HG03520 (cell line): ENCODE results near the gene SKIC3.

Experiments
- ATAC-seq: cut with Tn5 transposase; IDR thresholded peaks from one replicate; pipeline ENCODE4 v1.9.1; 2021; ENCODE audit warnings: mild to moderate bottlenecking, moderate library complexity; ENCODE audit not compliant: unreplicated experiment

Gene SKIC3

GRCh38 chr5:95554647-95555548 is at the start of gene SKIC3, which contains the start of gene ARSK:
Gene SKIC3 (minus strand): TSS chr5:95554977. CDS start chr5:95547150, 7,827 bp downstream.
Gene ARSK (plus strand): TSS chr5:95555101. CDS start chr5:95555279, 178 bp downstream.
- peak; percentile 87 for ATAC-seq

GRCh38 chr5:95600557-95600956 is 45.8 kb upstream of the SKIC3 start:
- no peak for ATAC-seq

- no peak for ATAC-seq
Measured at GRCh38 chr5:95599252-95599651, 44.5 kb upstream of the SKIC3 start.

- no peak for ATAC-seq
Measured at GRCh38 chr5:95595289-95595931, 40.6 kb upstream of the SKIC3 start.

GRCh38 chr5:95591490-95591901 is 36.7 kb upstream of the SKIC3 start:
- ATAC-seq, result peak; percentile 95

GRCh38 chr5:95590880-95591279 is 36.1 kb upstream of the SKIC3 start:
- no peak for ATAC-seq

- ATAC-seq, result no peak
Measured at GRCh38 chr5:95583992-95584391, 29.2 kb upstream of the SKIC3 start.

- no peak for ATAC-seq
Measured at GRCh38 chr5:95581576-95581975, 26.8 kb upstream of the SKIC3 start.

- no peak for ATAC-seq
Measured at GRCh38 chr5:95572016-95572415, 17.2 kb upstream of the SKIC3 start.

- ATAC-seq, result no peak
Measured at GRCh38 chr5:95565280-95565920, 10.6 kb upstream of the SKIC3 start.

- no peak for ATAC-seq
Measured at GRCh38 chr5:95564450-95564849, 9.7 kb upstream of the SKIC3 start.

- ATAC-seq, result no peak
Measured at GRCh38 chr5:95563367-95563766, 8.6 kb upstream of the SKIC3 start.

GRCh38 chr5:95562282-95562681 is 7.5 kb upstream of the SKIC3 start:
- ATAC-seq, result no peak

- ATAC-seq, result no peak
Measured at GRCh38 chr5:95557841-95558240, 3.1 kb upstream of the SKIC3 start.

- ATAC-seq, result no peak
Measured at GRCh38 chr5:95555553-95555952, 776 bp upstream of the SKIC3 start.

- ATAC-seq, result peak; percentile 29
Measured at GRCh38 chr5:95554331-95554646, 488 bp downstream of the SKIC3 start.

GRCh38 chr5:95549030-95549429 is 5.7 kb downstream of the SKIC3 start:
- ATAC-seq, result no peak

- no peak for ATAC-seq
Measured at GRCh38 chr5:95543017-95543705, 11.6 kb downstream of the SKIC3 start.

GRCh38 chr5:95537501-95537900 is 17.3 kb downstream of the SKIC3 start:
- ATAC-seq, result no peak

GRCh38 chr5:95533761-95534160 is 21.0 kb downstream of the SKIC3 start:
- ATAC-seq, result no peak

GRCh38 chr5:95533106-95533505 is 21.7 kb downstream of the SKIC3 start:
- no peak for ATAC-seq
